ENCODE results near the gene KDM5C.

KDM5C gene

DNA sequence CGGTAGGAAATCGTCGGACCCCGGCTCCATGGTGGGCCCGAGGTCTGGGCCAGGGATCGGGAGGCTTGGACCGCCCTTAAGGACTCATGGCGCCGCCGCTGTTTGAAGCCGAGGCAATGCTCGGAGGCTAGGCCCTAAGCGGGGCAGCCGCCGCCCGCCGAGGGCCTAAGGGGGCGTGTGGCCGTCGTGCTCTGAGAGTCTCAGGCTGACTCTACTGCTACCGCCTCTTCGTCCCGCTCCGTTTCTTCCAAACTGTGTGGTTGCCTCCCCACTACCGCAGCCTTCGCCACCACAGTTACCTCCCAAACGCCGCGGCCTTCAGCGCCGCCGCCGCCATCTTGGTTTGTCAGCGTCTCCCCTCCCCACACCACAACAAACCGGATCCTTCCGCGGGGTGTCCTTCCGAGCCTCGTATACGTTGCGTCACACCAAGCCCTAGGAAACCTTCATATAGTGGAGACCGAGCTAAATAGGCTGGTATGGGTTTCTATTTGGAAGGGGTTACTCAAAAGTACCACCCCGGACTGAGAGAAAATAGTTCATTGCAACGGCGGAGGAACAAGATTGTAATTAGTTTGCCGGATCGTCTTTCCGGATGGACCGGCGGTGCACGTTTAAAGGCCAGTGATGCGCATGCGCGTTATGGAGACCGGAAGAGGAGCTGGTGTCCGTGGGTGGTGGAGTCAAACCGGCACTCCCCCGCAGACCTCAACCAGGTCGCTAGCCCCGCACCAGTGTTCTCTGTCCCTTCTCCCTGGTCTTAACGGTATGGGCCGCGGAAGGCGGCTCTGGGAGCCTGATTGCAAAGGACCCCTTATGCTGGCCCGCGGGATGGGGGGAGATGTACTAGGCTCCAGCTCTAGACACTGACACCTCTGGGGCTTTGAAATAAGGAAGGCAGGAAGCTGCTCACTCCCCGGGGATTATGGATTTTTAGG, at the start of gene KDM5C:
KDM5C (minus strand) TSS at position 348 of the 938 bp plus-strand sequence; CDS start at position 30, 318 bp downstream.
- peak; percentile 94 for DNase-seq

DNA sequence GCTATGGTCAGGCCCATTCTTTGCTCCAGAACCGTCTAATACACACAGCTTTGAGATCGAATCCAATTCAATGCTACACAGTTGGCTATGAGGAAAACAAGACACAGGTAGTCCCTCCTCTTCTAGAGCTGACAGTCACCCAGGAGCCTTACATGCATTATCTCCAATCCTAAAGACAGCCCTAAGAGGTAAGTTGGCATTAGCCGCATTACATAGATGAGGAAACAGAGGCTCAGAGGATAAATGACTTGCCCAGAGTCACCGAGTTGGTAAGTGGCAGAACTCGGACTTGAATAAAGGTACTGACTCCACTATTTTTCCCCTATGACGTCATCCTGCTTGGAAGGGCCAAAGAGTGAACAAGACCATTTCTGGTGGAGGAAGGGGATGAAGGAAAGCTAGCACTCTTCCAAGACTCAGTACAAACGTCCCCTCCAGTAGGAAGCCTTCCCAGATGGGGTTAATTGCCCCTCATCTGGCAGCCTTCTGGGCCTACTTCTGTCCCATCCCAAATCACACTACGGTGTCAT, 47.9 kb upstream of the KDM5C start:
- no peak for DNase-seq

DNA sequence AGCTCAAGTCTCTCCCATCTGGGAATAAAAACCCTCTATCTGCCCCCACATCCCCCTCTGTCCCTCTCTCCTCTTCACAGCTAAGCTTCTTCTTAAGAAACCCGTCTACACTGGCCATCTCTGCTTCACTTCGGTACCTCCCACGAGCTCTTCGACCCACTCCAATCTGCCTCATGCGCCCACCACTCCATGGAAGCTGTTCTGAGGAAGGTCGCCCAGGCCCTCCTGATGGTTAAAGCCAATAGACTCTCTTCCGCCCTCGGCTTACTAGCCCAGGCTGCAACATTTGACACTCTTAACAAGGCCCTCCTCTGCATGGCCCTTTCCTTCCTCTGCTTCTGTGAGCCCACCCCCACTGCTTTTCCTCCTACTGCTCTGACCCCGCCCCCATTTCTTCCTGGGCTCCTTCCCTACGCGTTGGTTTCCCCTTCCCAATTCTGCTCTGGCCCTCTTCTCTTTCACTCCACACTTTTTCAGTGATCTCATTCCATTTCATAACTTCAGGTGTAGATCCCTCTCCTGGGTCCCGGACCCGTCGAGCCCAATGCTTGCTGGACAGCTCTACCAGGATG, 44.6 kb upstream of the KDM5C start:
- DNase-seq: no peak

DNA sequence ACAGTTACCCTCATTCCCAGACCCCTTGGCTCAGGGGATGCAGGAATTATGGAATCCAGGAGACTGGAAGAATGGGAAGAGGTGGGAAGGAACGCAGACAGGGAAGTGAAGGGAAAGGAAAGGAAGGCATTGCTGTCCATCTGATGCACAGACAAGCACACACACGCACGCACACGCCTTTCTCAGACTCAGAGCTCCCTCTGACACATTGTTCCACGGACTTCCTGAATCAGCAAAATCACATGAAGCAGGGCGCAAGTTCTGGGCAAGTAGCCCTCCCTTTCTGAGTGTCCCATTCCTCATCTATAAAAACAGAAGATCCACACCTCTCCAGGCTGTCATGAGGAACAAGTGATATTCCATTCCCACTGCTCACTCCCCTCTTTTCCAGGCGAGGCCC, 43.2 kb upstream of the KDM5C start:
- DNase-seq: no peak

DNA sequence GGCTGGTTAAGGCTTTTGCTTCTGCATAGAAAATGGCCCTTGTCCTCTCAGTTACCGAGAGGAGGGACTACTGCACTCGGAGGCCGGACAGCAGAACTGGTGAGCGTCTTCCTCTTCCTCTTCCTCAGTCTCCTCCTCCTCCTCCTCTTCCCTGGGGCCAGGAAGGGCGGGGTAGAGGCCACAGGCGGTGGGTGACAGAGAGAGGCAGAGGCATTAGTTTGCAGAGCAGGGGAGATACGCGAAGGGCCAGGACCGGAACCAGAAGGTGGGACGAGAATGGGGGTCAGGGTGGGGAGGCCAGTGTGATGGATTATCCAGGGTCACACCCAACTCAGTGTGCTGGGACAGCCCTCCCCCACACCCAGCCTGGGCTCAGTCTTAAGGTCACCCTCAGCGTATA, 41.9 kb upstream of the KDM5C start:
- DNase-seq: no peak

DNA sequence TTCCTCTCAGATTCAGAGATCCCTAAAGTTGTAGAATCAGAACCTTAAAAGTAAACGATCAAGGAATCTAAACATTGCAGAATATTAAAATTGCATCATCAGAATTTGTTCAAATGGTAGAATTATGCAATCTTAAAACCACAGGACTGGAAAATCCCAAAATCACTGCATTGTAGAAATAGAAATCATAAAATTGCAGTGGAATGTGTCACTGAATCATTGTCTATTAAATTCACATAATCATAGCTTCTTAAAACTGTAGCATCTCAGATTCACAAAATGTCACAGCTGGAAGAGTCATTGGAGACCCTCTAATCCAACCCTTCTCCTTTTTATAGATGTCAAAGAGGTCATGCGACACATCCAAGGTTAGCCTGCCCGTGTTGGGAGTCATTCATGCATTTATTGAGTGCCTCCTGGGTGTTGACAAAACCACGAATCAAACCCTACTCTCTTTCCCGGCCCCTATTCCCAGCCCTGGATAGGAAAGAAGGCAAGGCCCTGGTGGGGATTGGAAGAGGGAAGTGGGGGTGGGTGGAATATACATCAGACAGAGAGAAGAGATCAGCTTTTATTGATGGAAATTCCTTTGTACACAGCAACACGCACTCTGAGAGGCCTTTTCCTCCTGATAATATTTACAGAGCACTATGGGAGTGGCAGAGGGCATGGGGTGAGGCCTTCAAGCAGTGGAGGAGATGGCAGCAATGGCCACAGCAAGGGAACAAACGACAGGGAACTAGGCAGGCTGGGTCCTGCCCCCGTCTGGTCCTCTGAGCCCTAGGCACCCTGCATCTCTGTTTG, 41.0 kb upstream of the KDM5C start:
- no peak for DNase-seq

DNA sequence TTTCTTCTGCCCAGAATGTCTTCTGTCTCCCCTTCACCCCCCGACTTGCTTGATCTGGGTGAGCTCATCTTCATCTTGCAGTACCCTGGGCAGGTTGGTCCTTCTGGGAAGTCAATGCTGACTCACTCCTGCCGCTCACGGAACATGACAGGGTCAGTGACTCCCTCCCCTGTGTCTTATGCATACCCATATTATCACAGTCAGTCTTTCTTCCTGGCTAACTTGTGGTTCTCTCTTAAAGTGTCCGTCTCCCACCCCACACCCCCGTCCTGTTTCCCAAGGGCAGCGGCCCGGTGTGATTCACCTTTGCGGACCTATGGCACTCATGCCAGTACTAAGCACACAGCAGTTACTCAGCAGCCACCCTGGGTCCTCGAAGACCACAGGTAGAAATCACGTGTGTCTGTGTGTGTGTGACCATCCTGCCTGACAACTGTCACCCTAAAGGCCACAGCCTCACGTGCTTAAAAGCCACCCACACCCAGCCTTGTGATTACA, 38.6 kb upstream of the KDM5C start:
- DNase-seq: no peak

DNA sequence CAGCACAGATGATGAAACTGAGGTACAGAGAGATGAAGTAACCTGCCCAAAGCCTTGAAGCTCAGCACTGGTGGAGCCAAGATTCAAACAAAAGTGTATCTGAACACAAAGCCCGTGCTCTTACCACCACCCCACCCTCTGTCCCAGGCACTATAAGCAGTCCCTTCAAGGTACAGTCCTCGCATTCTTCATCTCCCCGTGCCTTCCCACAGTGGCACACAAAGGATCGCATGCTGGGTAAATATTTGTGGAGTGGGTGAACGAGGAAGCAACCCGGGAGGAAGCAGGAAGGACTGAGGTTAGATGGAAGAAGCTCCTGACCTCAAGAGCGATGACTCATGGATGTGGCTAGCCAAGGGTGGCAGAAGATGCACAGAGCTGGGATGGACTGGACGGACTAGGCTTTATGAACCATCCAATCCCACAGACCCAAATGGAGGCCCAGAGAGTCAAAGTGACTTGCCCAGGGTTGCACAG, 37.9 kb upstream of the KDM5C start:
- peak; percentile 37 for DNase-seq

DNA sequence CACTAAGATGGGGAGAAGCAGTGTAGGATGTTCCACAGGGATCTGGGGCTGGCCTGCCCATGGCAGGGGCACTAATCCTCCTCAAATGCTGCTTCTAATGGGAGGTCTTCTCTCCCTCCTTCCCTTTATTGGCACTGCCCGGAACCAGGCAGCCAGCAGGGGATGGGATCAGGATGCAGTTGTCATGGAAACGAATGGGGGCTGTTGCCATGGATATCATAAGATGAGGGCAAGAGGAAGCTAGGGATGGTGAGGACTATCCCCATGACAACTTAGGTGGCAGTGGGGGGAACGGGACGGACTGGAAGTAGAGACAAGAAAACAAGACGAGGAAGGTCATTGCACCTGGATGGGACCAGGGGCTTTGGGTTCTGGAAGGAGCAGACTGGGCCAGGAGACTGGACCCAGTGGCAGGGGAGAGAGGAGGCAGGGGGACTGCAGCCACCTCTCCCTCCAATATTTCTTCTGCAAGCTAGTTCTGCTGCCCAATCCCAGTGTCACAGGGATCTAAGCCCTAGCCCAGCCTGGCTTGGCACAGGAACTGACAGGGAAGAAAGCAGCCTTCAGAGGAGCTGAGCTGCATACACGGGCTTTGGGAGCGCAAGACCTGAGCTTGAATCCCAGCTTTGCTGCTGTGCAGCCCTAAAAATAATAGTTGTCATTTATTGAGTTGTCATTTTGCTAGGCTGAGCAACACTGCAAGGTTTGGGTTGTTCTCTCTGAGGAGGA, 37.3 kb upstream of the KDM5C start:
- no peak for DNase-seq

DNA sequence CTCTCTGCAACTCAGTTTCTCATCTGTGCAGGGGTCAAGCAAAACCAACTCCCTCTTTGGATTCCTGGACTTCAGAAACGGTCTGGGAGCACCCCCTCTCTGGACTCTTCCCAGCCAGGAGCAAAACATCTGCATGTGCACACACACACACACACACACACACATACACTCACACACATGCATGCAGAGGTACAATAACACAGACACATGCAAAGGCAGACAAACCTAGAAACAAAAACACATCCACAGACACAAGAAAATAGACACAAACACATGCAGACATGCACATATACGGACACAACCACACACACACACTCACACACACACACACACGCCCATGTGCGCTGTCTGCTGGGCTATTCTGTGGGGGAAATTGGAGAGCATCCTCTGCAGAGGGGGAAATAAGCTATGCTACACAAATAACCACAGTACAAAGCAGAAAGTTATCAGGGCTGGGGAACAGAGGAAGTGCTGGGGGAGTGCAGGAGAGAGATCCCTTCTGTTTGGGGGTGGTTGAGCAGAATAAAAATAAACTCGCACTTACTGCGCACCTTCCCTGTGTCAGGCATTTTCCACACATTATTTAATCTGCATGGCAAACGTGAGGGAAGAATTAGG, 36.5 kb upstream of the KDM5C start:
- DNase-seq: no peak

DNA sequence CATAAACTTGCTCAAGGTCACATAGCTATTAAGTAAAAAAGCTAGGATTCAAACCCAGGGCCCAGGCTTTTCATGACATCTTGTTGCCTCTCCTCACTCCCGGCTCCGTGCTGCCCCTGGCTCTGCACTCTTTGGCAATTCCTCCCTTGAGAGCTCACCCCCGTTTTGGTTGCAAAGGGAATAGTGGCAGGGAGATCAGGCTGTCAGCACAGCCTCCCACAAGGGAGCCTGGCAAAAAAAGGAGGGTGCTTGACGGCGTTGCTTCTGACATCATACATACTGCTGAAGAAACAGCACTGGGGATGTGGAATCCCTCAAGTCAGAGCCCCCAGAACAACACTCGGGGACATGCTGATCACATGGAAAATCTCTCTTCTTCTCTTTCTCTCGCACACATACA, 35.8 kb upstream of the KDM5C start:
- no peak for DNase-seq

DNA sequence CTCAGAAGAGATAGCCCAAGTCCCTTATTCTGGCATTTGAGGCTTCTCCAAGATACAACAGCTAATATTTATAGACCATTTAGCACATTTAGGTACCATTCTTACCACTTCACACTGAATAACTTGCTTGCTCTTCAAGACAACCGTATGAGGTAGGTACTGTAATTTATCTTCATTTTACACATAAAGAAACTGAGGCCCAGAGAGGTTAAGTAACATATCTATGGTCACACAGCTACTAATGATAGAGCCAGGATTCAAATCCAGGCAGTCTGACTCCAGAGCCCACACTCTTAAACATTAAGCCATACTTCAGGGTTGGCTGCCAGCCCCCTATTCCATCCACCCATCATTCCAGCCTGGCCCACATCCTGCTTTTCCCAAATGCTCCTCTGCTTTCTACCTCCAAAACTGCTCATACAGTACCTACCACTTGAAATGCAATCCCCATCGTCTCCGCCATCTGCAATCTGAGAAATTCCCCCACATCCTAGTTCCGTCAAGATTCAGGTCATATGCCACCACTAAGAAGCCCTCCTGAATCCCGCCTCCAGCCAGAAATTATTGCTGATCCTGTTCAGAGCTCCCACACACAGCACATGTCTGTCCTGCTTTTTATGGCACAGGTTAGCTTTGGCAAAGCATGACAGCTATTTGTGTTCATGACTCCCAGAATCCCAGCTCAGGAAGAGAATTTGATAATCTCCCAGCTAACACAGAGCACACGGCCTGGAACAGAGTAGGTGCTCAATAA, 32.8 kb upstream of the KDM5C start:
- DNase-seq: no peak

DNA sequence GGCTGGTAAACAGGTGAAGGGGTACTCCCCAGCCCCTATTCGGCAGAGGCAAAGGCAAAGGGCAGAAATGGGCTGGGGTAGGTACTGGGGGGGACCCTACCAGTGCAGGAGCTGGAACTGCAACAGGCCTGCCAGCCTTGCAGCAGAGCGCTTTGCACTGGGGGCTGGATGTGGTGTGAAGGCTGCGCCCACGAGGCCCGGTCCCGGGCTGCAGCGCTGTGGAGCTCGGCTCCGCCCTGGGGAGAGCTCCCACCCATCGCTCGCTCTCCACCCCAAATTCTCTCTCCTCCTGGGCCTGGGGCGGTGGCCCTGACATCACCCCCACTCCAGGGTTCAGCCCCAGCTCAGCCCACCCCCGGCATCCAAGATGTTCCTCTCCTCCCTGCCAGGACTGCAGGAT, 32.2 kb upstream of the KDM5C start:
- no peak for DNase-seq

DNA sequence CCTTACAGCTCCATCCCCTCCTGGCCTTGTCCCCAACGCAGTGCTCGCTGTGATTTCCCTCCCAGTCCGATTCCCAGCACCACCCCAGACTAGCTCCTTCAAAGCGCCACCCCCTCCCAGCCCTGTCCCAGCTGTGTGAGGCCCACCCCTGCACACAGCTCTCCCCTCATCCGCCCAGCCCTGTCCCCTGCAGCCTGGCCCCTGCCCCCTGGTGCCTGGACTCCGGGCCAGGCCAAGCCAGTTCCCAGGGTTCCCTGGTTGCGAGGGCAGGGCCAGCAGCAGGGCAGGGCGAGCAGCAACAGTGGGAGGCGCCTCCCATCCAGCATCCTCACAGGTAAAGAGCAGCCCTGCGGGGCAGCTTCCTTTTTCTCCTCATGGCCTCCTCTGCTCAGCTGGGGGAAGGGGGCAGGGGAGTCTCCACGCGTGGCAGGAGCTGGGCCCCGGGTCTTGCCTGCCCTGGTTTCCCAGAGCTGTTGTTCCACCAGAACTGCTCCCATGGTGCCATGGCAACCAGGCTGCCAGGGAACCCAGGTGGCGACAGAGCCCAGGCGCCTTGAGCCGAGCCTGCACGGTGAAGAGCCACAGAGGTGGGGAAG, 31.5 kb upstream of the KDM5C start:
- DNase-seq: no peak

DNA sequence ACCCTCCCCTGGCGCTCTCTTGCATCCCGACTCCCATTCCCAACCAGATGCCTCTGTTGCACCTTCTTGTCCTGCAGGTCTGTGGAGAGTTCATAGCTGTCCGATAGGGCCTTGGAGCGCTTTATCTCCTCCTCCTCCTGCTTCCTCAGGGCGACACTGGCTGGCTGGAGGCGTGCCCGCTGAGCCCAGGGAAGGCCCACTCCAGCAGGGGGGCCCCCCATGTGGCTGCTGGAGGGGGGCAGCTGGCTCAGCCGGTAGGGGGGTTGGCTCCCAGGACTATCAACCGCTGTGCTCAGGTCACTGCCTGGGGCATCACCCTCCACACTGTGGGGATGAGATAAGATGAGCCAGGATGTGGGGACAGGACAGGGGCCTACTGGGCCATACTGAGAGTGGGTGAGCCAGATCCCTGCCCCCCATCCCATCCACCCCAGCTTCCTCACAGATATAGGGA, 30.8 kb upstream of the KDM5C start:
- no peak for DNase-seq

DNA sequence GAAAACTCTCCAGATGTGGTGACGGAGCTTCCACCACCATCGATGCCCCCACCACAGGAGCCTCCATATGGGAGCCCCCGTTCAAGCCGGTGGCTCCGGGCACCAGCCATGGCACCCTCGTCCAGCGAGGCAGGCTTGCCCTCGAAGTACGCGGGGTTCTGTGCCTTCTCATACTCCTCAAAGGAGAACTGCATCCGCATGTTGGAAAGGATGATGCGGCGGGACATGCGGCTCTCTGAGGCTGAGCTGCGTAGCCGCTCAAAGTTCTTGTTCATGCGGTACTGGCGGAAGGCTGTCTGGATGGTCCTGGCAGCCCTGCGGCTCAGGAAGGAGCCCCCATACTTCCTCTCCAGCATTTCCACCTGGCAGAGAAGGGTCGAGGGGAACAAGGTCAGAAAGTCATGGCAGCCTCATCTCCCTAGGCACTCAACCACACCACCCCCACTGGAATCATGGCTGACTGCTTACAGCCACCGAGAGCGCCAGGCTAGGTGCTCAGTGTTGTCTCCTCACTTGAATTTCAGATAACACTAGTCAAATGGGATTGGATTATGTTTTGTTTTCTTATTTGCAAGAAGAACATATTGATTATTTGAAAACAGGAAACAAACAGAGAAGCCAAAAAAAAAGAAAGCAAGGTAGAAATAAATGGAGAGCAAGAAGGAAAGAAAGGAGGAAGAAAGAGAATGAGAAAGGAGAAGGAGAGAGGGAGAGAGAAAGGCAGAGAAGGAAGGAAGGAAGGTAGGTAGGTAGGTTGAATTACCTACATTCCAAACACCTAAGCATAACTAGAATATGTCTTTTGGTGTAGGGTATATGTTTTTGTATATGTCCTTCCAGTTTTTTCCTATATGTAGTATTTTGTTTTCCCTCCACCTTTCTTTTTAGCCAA, 29.8 kb upstream of the KDM5C start:
- no peak for DNase-seq

DNA sequence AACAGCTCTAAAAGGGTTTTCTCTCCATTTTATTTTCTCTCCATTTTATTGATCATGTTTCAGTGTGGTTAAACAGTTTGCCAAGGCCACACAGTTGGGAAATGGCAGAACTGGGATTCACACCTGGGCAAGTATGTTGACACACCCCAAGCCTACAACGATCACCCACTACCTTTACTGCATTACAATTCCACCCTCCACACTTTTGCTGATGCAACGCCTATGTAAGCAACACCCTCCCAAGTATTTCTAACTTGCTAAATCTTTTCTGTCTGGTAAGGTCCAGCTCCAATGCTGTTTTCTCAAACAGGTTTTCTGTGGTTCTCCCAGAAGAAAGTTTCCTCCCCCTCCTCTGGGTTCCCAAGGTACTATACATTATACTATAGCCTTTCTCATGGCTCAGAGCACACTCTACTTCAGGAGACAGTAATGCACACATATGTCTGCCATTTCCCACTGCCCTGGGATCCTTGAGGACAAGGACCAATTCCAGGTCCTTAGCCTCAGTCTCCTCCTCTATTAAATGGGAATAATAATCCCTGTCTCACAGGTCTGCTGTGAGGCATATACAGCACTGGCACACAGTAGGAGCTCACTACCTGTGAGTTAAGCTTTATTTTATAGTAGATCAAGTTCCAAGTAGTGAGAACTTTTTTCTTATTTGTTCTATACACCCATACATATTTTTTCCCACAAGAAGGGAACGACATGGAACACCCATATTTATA, 28.4 kb upstream of the KDM5C start:
- DNase-seq: no peak

DNA sequence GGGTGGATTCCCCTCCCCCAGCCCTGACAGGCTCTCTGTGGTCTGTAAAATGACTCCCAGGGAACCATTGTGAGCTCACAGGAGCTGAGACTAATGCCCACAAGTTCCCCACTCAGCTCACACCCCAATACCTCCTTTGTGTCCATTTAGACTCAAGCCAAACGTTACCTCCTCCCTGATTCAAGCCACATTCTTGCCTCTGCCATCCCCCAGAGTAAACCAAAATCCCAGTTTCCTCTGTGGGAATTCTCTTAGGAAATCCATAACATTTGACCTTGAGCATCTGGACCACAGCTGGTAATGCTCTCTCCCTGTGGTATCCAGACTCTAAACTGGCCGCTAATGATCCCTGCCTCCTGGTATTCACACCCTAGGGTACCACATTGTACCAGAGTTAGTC, 26.3 kb upstream of the KDM5C start:
- no peak for DNase-seq

DNA sequence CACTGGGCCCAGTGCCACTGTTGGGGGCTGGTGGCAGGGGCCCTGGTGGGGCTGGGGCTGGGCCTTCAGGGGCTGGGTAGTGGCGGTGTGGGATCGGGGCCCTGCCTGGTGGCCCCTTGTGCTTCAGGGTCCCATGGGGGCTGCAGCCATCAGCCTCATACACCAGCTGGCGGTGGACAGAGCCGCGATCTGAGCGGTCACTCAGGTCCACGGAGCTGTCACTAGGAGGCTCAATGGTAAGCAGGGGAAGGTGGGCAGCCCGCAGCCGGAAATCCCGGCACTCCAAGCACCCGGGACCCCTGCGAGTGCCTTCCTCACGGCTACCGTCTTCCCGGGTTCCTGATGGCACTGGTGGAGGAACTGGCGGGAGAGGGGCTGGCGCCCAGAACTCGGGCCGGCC, 25.5 kb upstream of the KDM5C start:
- DNase-seq: no peak

Data from CD4-positive, alpha-beta T cell treated with Interleukin-15 for 1 hour (primary cell).